SW 1271 (cell line): ENCODE results near the gene WNK3.

Experiments
- DNase-seq, 2 experiments: peaks; one replicate each; lab custom pipeline; 2025; lab: John Stamatoyannopoulos, UW

WNK3 gene

DNA sequence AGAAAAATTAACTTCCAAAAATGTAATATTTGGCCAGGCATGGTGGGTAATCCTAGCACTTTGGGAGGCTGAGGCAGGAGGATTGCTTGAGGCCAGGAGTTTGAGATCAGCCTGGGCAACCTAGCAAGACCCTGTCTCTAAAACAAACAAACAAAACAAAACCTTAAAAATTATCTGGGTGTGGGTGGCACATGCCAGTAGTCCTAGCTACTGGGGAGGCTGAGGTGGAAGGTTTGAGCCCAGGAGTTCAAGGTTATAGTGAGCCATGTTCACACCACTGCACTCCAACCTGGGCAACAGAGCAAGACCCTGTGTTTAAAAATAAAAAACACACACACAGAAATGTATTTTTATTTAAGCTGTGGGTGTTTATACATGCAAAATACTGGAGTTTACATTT lies 186.8 kb downstream of the WNK3 start:
- no peak for DNase-seq

- no peak for DNase-seq
These were observed 190.9 kb downstream of the WNK3 start for GRCh38 chrX:54166915-54167314.

GRCh38 chrX:54157561-54157960 lies 200.3 kb downstream of the WNK3 start:
- no peak for DNase-seq
